ENCODE results near the gene OMA1. TPM values are rescaled to one million over a fixed set of nuclear protein-coding genes. Genes with fewer than 3 reads are reported as not detected.

Gene OMA1
- total RNA-seq, 1 experiment from 2014 or later = 11.9 TPM

GRCh38 chr1:58508629-58509028 is 37.9 kb downstream of the OMA1 start:
- DNase-seq (ENCODE audit: low spot score) = no peak
- intact Hi-C loops (cut with micrococcal nuclease; ENCODE audit: unreplicated experiment) = no loop called here
- BruUV-seq (replicated peaks) = no TSS peak
- H3K27me3 ChIP-seq (replicated peaks; ENCODE audit: insufficient read depth, low read depth, low read length, poor library complexity) = no peaks in the 10 kb centered on the region
- H3K27ac ChIP-seq (ENCODE audit: low read depth, low read length, poor library complexity, severe bottlenecking) = no peak overlapping the region
- H3K4me1 ChIP-seq (ENCODE audit: insufficient read depth, low read length, poor library complexity, severe bottlenecking) = no peaks in the 10 kb centered on the region
- POLR2A ChIA-PET (ENCODE audit: low non-redundant PET) = no interaction called here
- CTCF ChIA-PET = no interaction called here
- no peaks in the 10 kb centered on the region for H3K36me3 ChIP-seq (ENCODE audit: insufficient read depth, low read length, poor library complexity, severe bottlenecking)
- TF ChIP-seq CTCF (conservative IDR thresholded peaks at IDR 0.05; ENCODE audit: low read depth, low read length) = no peak
- no peak for TF ChIP-seq EZH2 (IDR thresholded peaks at IDR 0.05; ENCODE audit: borderline replicate concordance, low read depth, low read length, poor library complexity, severe bottlenecking)
- peaks cover 13% of the 10 kb centered on the region for H3K9me3 ChIP-seq (ENCODE audit: low read depth, low read length, poor library complexity, severe bottlenecking)
- H3K4me3 ChIP-seq (ENCODE audit: low read depth, low read length, poor library complexity, severe bottlenecking) = no peak overlapping the region

GRCh38 chr1:58505286-58505685 is 41.2 kb downstream of the OMA1 start:
- ChIA-PET CTCF (no interaction called here), POLR2A (ENCODE audit: low non-redundant PET) (no interaction called here)
- TF ChIP-seq EZH2 (IDR thresholded peaks at IDR 0.05; ENCODE audit: borderline replicate concordance, low read depth, low read length, poor library complexity, severe bottlenecking) (no peak), CTCF (conservative IDR thresholded peaks at IDR 0.05; ENCODE audit: low read depth, low read length) (no peak)
- no peaks in the 10 kb centered on the region for H3K36me3 ChIP-seq (ENCODE audit: insufficient read depth, low read length, poor library complexity, severe bottlenecking)
- H3K9me3 ChIP-seq (ENCODE audit: low read depth, low read length, poor library complexity, severe bottlenecking) = no peaks in the 10 kb centered on the region
- BruUV-seq (replicated peaks) = no TSS peak
- no peak for DNase-seq (ENCODE audit: low spot score)
- intact Hi-C loops (cut with micrococcal nuclease; ENCODE audit: unreplicated experiment) = no loop called here
- H3K27me3 ChIP-seq (replicated peaks; ENCODE audit: insufficient read depth, low read depth, low read length, poor library complexity) = no peaks in the 10 kb centered on the region
- H3K27ac ChIP-seq (ENCODE audit: low read depth, low read length, poor library complexity, severe bottlenecking) = no peak overlapping the region
- no peak overlapping the region for H3K4me3 ChIP-seq (ENCODE audit: low read depth, low read length, poor library complexity, severe bottlenecking)
- H3K4me1 ChIP-seq (ENCODE audit: insufficient read depth, low read length, poor library complexity, severe bottlenecking) = no peaks in the 10 kb centered on the region

GRCh38 chr1:58502519-58502918 is 44.0 kb downstream of the OMA1 start:
- no peak overlapping the region for H3K27ac ChIP-seq (ENCODE audit: low read depth, low read length, poor library complexity, severe bottlenecking)
- H3K27me3 ChIP-seq (replicated peaks; ENCODE audit: insufficient read depth, low read depth, low read length, poor library complexity) = no peaks in the 10 kb centered on the region
- ChIA-PET CTCF (no interaction called here), POLR2A (ENCODE audit: low non-redundant PET) (no interaction called here)
- no peaks in the 10 kb centered on the region for H3K36me3 ChIP-seq (ENCODE audit: insufficient read depth, low read length, poor library complexity, severe bottlenecking)
- H3K4me1 ChIP-seq (ENCODE audit: insufficient read depth, low read length, poor library complexity, severe bottlenecking) = no peaks in the 10 kb centered on the region
- H3K4me3 ChIP-seq (ENCODE audit: low read depth, low read length, poor library complexity, severe bottlenecking) = no peak overlapping the region
- no TSS peak for BruUV-seq (replicated peaks)
- intact Hi-C loops (cut with micrococcal nuclease; ENCODE audit: unreplicated experiment) = no loop called here
- no peak for TF ChIP-seq EZH2 (IDR thresholded peaks at IDR 0.05; ENCODE audit: borderline replicate concordance, low read depth, low read length, poor library complexity, severe bottlenecking)
- no peak for TF ChIP-seq CTCF (conservative IDR thresholded peaks at IDR 0.05; ENCODE audit: low read depth, low read length)
- DNase-seq (ENCODE audit: low spot score) = no peak
- no peaks in the 10 kb centered on the region for H3K9me3 ChIP-seq (ENCODE audit: low read depth, low read length, poor library complexity, severe bottlenecking)

Measured in A673 (cell line).